A549 (cell line): ENCODE results near the gene RRP12. TPM values are rescaled to one million over a fixed set of nuclear protein-coding genes. Genes with fewer than 3 reads are reported as not detected.

Experiments used
- ATAC-seq, 2 experiments: fragments of 200-7000 bp in 1 of 2; fragments of >200 bp in 1 of 2; cut with Nextera tagmentation in 1 of 2; cut with Tn5 transposase in 1 of 2; 3 replicates each; pipeline versions ENCODE4 v1.8.0 to v1.9.1; 2018 to 2020; ENCODE audit warnings: mild to moderate bottlenecking in 1 of 2, moderate library complexity in 1 of 2
- CTCF ChIA-PET: fragments of 300-600 bp; sonication (Branson Sonifier 250); formaldehyde crosslinking; extraction: SDS; loops from one replicate; lab custom pipeline; 2021; ENCODE audit warnings: antibody characterized with exemption, inconsistent platforms; lab: Yijun Ruan, JAX
- POLR2A ChIA-PET: fragments of 350-600 bp; formaldehyde crosslinking; extraction: SDS; loops from one replicate; lab custom pipeline; 2021; ENCODE audit warnings: antibody characterized with exemption, inconsistent platforms; lab: Yijun Ruan, JAX
- DNase-seq, 2 experiments: peaks; one replicate each; pipeline versions ENCODE4 v3.0.0 to v3.0.0-alpha.2; 2011 to 2016; ENCODE audit warnings: low read depth in 1 of 2, low spot score in 1 of 2
- FAIRE-seq: peaks from 2 replicates; lab custom pipeline; 2011; peaks lifted over from hg19 to GRCh38; lab: Jason Lieb, UNC
- H3K27ac ChIP-seq, 2 experiments: fragments of >200 bp; sonication (Bioruptor Twin); formaldehyde crosslinking; 3 replicates each; pipeline ENCODE4 v1.5.1; 2016 to 2017
- H3K4me1 ChIP-seq: fragments of >200 bp; sonication (Bioruptor Twin); formaldehyde crosslinking; 3 replicates; pipeline ENCODE4 v1.6.1; 2016
- H3K4me2 ChIP-seq: fragments of >200 bp; sonication (Bioruptor Twin); formaldehyde crosslinking; 3 replicates; pipeline ENCODE4 v1.6.1; 2016
- H3K4me3 ChIP-seq: fragments of >200 bp; sonication (Bioruptor Twin); formaldehyde crosslinking; 3 replicates; pipeline ENCODE4 v1.5.1; 2016
- H3K9me3 ChIP-seq: fragments of >200 bp; sonication (Bioruptor Twin); formaldehyde crosslinking; 3 replicates; pipeline ENCODE4 v1.6.1; 2016
- CHD2 ChIP-seq: fragments of 150-350 bp; IDR thresholded peaks from 2 replicates; pipeline ENCODE4 v1.6.1; 2014; ENCODE audit warnings: low read length; ENCODE audit not compliant: partially characterized antibody
- CHD4 ChIP-seq: fragments of 200-600 bp; sonication (generic); IDR thresholded peaks from 2 replicates; pipeline ENCODE4 v1.6.1; 2016; ENCODE audit warnings: antibody characterized with exemption, mild to moderate bottlenecking, borderline replicate concordance
- ESRRA ChIP-seq: fragments of 150-350 bp; IDR thresholded peaks from 2 replicates; pipeline ENCODE4 v1.6.1; 2014; ENCODE audit warnings: mild to moderate bottlenecking, low read length, borderline replicate concordance
- FOSL2 ChIP-seq, 2 experiments: fragments of 450-650 bp in 1 of 2; fragments of >200 bp in 1 of 2; sonication (Bioruptor Twin) in 1 of 2; formaldehyde crosslinking; IDR thresholded peaks; 2 replicates each; pipeline versions ENCODE4 v1.5.0 to v1.6.1; 2016 to 2020; ENCODE audit warnings: mild to moderate bottlenecking in 1 of 2, moderate library complexity in 1 of 2
- FOXS1 ChIP-seq: fragments of 250-450 bp; sonication (Bioruptor Pico); IDR thresholded peaks from 2 replicates; pipeline ENCODE4 v1.5.0; 2020; ENCODE audit warnings: mild to moderate bottlenecking, moderate library complexity
- HES2 ChIP-seq: fragments of >200 bp; sonication (Bioruptor Twin); formaldehyde crosslinking; IDR thresholded peaks from 2 replicates; pipeline ENCODE4 v1.6.1; 2016
- HMGXB4 ChIP-seq: fragments of 250-450 bp; sonication (Bioruptor Pico); IDR thresholded peaks from 2 replicates; pipeline ENCODE4 v1.5.0; 2021; ENCODE audit warnings: mild to moderate bottlenecking, moderate library complexity, borderline replicate concordance
- HOXA7 ChIP-seq: fragments of 250-450 bp; sonication (Bioruptor Pico); IDR thresholded peaks from 2 replicates; pipeline ENCODE4 v1.5.0; 2020; ENCODE audit warnings: mild to moderate bottlenecking, moderate library complexity
- HOXB5 ChIP-seq: fragments of 250-450 bp; sonication (Bioruptor Pico); IDR thresholded peaks from 2 replicates; pipeline ENCODE4 v1.5.0; 2020; ENCODE audit warnings: mild to moderate bottlenecking, moderate library complexity
- KDM1A ChIP-seq: fragments of 200-600 bp; sonication (generic); IDR thresholded peaks from 2 replicates; pipeline ENCODE4 v1.6.1; 2016; ENCODE audit warnings: low read depth, mild to moderate bottlenecking
- MAFK ChIP-seq: fragments of 450-650 bp; IDR thresholded peaks from 2 replicates; pipeline ENCODE4 v1.6.1; 2014; ENCODE audit not compliant: partially characterized antibody
- POLR2A ChIP-seq: IDR thresholded peaks from 2 replicates; pipeline ENCODE4 v1.6.1; 2012; ENCODE audit warnings: mild to moderate bottlenecking, low read length
- RAD21 ChIP-seq, 2 experiments: fragments of >200 bp in 1 of 2; sonication (Bioruptor Twin) in 1 of 2; formaldehyde crosslinking in 1 of 2; IDR thresholded peaks in 1 of 2; conservative IDR thresholded peaks in 1 of 2; 2 replicates in 1 of 2; 3 replicates in 1 of 2; pipeline ENCODE4 v1.6.1; 2012 to 2018; ENCODE audit warnings: inconsistent platforms in 1 of 2
- RNF2 ChIP-seq: fragments of 200-600 bp; sonication (generic); IDR thresholded peaks from 2 replicates; pipeline ENCODE4 v1.6.1; 2016; ENCODE audit warnings: low read depth, mild to moderate bottlenecking, antibody characterized with exemption, moderate library complexity, borderline replicate concordance
- SMC3 ChIP-seq: fragments of >200 bp; sonication (Bioruptor Twin); formaldehyde crosslinking; IDR thresholded peaks from 3 replicates; pipeline ENCODE4 v1.6.1; 2018; ENCODE audit warnings: inconsistent platforms
- TP53 ChIP-seq: fragments of 250-450 bp; sonication (Bioruptor Pico); IDR thresholded peaks from 2 replicates; pipeline ENCODE4 v1.5.0; 2021; ENCODE audit warnings: mild to moderate bottlenecking, moderate library complexity
- WGBS: methylation state at CpG from one replicate; pipeline ENCODE4 v1.1.6; 2017; ENCODE audit errors: missing lambda C conversion rate; 5-methylcytosine and 5-hydroxymethylcytosine counted together
- polyA plus RNA-seq, 4 experiments: library from polyadenylated mRNA; depleted of rRNA in 3 of 4; stranded (reverse); fragments of >200 nt; fragmentation: RNase III in 1 of 4; extraction: RNeasy Plus Mini Kit Qiagen cat#74134 plus additional on column Dnase treatment in 1 of 4; gene quantifications; 2 replicates in 3 of 4; 3 replicates in 1 of 4; pipeline ENCODE4 v1.2.3, GENCODE V29; 2011 to 2017
- TF ChIP-seq, protein P1 (sequence below): fragments of >200 bp; sonication (Bioruptor Twin); formaldehyde crosslinking; IDR thresholded peaks from 3 replicates; pipeline ENCODE4 v1.5.1; 2016
- TF ChIP-seq, protein P2 (sequence below): IDR thresholded peaks from 2 replicates; pipeline ENCODE4 v1.6.1; 2012
- TF ChIP-seq, protein P3 (sequence below): fragments of 200-600 bp; sonication (generic); IDR thresholded peaks from 2 replicates; pipeline ENCODE4 v1.6.1; 2016; ENCODE audit warnings: antibody characterized with exemption, mild to moderate bottlenecking, moderate library complexity

RRP12 gene
- polyA plus RNA-seq, 2 of the 4 experiments (the other 2 are of a cell fraction) = 37.9 to 40.8 TPM

DNA sequence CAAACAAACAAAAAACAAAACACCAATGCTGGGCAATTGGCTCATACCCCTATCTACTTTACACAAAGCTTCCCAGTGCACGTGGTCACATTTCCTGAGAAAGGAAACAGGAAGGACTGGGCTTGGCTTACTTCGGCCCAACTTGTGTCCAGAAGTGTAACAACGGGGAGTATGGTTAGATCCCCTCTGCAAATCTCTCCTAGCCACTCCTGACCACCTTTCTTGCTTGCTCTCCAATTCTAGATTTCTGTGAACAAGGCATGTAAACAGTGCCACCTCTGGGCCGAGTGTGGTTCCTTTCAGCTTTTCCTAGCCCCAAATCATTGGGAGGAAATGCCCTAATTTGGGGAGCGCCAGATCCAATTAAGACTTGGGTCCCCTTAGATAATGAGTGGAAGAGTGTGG, 45.6 kb downstream of the RRP12 start:
- FAIRE-seq = no peak
- H3K4me3 ChIP-seq = no peak overlapping the region
- ATAC-seq = peak in 1 of 2 experiments; percentile 30; a peak in 2 of 6 replicates
- H3K4me1 ChIP-seq = no peaks in the 10 kb centered on the region
- CTCF ChIA-PET = interaction anchor here (0.6 to 6.6 kb wide), 9 partner anchors 9 to 91 kb away, joined by 3 to 43 read pairs (median 4); no protein-coding TSS in a partner anchor
- TF ChIP-seq HOXB5 (CRISPR knock-in tag) (no peak), RAD21 (conservative IDR thresholded peaks at IDR 0.05 in 1 of 2, IDR thresholded peaks at IDR 0.05 in 1 of 2) (peak; percentile 46 to 56; a peak in 4 of 5 replicates), ESRRA (no peak), SMC3 (peak; percentile 22; the same call in 1 of the 3 replicates), HOXA7 (CRISPR knock-in tag) (no peak), KDM1A (no peak), RNF2 (no peak)
- TF ChIP-seq, protein P1, sequence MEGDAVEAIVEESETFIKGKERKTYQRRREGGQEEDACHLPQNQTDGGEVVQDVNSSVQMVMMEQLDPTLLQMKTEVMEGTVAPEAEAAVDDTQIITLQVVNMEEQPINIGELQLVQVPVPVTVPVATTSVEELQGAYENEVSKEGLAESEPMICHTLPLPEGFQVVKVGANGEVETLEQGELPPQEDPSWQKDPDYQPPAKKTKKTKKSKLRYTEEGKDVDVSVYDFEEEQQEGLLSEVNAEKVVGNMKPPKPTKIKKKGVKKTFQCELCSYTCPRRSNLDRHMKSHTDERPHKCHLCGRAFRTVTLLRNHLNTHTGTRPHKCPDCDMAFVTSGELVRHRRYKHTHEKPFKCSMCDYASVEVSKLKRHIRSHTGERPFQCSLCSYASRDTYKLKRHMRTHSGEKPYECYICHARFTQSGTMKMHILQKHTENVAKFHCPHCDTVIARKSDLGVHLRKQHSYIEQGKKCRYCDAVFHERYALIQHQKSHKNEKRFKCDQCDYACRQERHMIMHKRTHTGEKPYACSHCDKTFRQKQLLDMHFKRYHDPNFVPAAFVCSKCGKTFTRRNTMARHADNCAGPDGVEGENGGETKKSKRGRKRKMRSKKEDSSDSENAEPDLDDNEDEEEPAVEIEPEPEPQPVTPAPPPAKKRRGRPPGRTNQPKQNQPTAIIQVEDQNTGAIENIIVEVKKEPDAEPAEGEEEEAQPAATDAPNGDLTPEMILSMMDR = peak; percentile 30
- H3K27ac ChIP-seq = no peak overlapping the region
- no peak overlapping the region for H3K4me2 ChIP-seq
- no peak for DNase-seq
- H3K9me3 ChIP-seq = no peaks in the 10 kb centered on the region
- 77% methylated on average over 5 of the region's 5 CpGs for WGBS
- POLR2A ChIA-PET = no interaction called here

GRCh38 chr10:97353945-97354344, 47.2 kb downstream of the RRP12 start:
- no peak for ATAC-seq
- Histone ChIP-seq H3K27ac (no peak overlapping the region), H3K4me3 (no peak overlapping the region), H3K9me3 (no peaks in the 10 kb centered on the region), H3K4me1 (no peaks in the 10 kb centered on the region), H3K4me2 (no peak overlapping the region)
- FAIRE-seq = no peak
- WGBS = 83% methylated on average over 4 of the region's 4 CpGs
- POLR2A ChIA-PET = no interaction called here
- DNase-seq = no peak
- CTCF ChIA-PET = interaction anchor here (6.6 kb wide), 1 partner anchor 75 kb away, joined by 43 read pairs; no protein-coding TSS in a partner anchor
- TF ChIP-seq POLR2A (no peak), FOXS1 (CRISPR knock-in tag) (no peak), CHD4 (no peak), RNF2 (no peak), HES2 (no peak), FOSL2 (IDR thresholded peaks at IDR 0.05) (no peak), FOSL2 (CRISPR knock-in tag; IDR thresholded peaks at IDR 0.05) (no peak), HOXB5 (CRISPR knock-in tag) (no peak), HMGXB4 (no peak), SMC3 (no peak), CHD2 (no peak), MAFK (no peak), TP53 (no peak)
- TF ChIP-seq, protein P2, sequence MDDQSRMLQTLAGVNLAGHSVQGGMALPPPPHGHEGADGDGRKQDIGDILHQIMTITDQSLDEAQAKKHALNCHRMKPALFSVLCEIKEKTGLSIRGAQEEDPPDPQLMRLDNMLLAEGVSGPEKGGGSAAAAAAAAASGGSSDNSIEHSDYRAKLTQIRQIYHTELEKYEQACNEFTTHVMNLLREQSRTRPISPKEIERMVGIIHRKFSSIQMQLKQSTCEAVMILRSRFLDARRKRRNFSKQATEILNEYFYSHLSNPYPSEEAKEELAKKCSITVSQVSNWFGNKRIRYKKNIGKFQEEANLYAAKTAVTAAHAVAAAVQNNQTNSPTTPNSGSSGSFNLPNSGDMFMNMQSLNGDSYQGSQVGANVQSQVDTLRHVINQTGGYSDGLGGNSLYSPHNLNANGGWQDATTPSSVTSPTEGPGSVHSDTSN = no peak
- TF ChIP-seq, protein P3, sequence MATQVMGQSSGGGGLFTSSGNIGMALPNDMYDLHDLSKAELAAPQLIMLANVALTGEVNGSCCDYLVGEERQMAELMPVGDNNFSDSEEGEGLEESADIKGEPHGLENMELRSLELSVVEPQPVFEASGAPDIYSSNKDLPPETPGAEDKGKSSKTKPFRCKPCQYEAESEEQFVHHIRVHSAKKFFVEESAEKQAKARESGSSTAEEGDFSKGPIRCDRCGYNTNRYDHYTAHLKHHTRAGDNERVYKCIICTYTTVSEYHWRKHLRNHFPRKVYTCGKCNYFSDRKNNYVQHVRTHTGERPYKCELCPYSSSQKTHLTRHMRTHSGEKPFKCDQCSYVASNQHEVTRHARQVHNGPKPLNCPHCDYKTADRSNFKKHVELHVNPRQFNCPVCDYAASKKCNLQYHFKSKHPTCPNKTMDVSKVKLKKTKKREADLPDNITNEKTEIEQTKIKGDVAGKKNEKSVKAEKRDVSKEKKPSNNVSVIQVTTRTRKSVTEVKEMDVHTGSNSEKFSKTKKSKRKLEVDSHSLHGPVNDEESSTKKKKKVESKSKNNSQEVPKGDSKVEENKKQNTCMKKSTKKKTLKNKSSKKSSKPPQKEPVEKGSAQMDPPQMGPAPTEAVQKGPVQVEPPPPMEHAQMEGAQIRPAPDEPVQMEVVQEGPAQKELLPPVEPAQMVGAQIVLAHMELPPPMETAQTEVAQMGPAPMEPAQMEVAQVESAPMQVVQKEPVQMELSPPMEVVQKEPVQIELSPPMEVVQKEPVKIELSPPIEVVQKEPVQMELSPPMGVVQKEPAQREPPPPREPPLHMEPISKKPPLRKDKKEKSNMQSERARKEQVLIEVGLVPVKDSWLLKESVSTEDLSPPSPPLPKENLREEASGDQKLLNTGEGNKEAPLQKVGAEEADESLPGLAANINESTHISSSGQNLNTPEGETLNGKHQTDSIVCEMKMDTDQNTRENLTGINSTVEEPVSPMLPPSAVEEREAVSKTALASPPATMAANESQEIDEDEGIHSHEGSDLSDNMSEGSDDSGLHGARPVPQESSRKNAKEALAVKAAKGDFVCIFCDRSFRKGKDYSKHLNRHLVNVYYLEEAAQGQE = no peak
